Measurements from ENCODE around the gene ATG101.

Gene ATG101

DNA sequence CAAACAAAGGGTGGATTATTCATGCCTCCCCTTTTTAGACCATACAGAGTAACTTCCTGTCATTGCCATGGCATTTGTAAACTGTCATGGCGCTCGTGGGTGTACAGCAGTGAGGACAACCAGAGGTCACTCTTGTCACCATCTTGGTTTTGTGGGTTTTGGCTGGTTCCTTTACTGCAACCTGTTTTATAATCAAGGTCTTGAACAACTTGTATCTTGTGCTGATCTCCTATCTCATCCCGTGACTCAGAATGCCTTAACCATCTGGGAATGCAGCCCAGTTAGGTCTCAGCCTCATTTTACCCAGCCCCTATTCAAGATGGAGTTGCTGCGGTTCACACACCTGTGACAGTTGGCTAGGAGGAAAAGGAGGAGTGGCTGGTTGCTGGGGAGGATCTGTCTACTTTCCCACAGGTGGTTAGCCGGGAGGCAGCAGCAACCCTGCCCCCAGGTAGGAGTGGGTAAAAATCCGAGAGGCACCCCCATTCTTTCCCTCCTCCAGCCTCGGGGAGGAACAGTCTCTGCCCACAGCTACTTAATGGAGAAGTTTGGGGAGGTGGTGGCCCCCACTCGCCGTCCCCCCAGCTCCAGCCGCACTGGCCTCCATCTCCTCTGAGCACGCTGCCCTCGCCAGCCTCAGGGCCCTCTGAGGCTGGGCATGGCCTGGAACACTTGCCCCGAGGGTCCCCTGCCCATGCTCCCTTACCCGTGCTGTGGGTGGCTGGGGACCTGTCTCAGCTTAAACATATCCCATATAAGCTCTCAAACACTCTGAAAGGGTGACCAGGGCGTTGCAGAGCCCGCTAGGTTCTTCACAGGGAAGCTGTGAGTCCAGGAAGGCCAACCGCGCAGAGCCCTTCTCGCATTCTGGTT, 51.4 kb downstream of the ATG101 start:
- Histone ChIP-seq H3K4me3 (ENCODE audit: extremely low read depth, insufficient read depth, low read length, poor library complexity, severe bottlenecking) (no peak overlapping the region), H3K9me3 (ENCODE audit: control insufficient read depth, low read length) (no peaks in the 10 kb centered on the region), H3K36me3 (ENCODE audit: control insufficient read depth, insufficient read depth, low read length) (no peaks in the 10 kb centered on the region), H3K27ac (ENCODE audit: low read depth, low read length, severe bottlenecking) (no peak overlapping the region), H3K4me1 (ENCODE audit: control insufficient read depth, insufficient read depth, low read length, poor library complexity, severe bottlenecking) (peaks cover 5% of the 10 kb centered on the region)
- WGBS, 2 experiments (ENCODE audit: insufficient coverage in 2 of 2) = 92% methylated on average over 15 of the region's 19 CpGs

DNA sequence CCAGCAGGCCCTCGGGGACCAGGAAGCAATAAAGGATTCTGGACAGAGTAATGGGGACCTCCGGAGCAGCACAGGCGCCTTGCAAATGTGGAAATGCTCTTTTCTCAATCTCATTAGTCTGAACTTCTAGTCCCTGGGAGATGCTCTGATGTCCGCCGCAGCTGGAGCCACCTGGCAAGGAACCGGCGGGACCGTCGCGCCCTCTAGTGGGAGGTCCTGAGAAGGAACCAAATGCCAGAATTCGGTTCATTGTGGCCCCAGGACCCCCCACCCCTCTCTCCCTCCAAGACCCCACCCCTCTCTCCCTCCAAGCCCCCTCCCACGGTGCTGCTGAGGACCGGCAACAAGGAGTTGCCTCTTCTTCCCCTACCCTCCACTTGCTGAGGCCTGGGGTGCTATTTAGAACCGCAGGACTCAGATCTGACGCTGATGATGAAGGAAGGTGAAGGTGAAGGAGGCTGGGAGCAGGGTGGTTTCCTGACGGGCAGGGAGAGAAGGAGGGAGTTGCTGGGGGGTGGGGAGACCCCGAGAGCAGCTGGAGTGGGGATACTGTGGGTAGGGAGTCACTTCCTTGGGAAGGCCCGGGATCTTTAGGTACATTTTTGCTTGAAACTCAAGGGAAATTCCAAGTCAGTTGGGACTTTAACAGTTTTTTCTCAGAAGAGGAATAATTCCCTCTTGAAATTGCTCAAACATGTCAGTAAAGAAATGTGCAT, 52.2 kb downstream of the ATG101 start:
- Histone ChIP-seq H3K36me3 (ENCODE audit: control insufficient read depth, insufficient read depth, low read length) (no peaks in the 10 kb centered on the region), H3K27ac (ENCODE audit: low read depth, low read length, severe bottlenecking) (no peak overlapping the region), H3K9me3 (ENCODE audit: control insufficient read depth, low read length) (no peaks in the 10 kb centered on the region), H3K4me3 (ENCODE audit: extremely low read depth, insufficient read depth, low read length, poor library complexity, severe bottlenecking) (no peak overlapping the region), H3K4me1 (ENCODE audit: control insufficient read depth, insufficient read depth, low read length, poor library complexity, severe bottlenecking) (peaks cover 11% of the 10 kb centered on the region)
- WGBS, 2 experiments (ENCODE audit: insufficient coverage in 2 of 2) = 24 to 36% methylated on average over 9 to 15 of the region's 18 CpGs

DNA sequence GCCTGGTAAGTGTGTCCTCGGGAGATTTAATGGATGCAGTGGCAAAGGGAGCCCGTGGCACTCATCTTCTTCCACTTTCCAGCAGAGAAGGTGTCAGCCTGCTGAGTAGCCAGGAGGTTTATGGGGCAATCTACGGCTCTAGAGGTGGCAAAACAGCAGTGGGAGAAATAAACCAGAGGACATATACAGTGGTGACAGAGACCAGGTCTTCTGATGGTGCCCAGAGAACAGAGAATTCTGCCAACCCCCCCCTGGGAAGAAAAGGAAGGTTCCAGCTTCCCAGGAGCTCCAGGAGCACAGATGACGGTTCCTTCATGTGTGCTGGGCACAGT, 52.7 kb downstream of the ATG101 start:
- no peak overlapping the region for H3K27ac ChIP-seq (ENCODE audit: low read depth, low read length, severe bottlenecking)
- 62 to 67% methylated on average over 2 to 3 of the region's 4 CpGs for whole genome bisulfite sequencing, 2 experiments (ENCODE audit: insufficient coverage in 2 of 2)

DNA sequence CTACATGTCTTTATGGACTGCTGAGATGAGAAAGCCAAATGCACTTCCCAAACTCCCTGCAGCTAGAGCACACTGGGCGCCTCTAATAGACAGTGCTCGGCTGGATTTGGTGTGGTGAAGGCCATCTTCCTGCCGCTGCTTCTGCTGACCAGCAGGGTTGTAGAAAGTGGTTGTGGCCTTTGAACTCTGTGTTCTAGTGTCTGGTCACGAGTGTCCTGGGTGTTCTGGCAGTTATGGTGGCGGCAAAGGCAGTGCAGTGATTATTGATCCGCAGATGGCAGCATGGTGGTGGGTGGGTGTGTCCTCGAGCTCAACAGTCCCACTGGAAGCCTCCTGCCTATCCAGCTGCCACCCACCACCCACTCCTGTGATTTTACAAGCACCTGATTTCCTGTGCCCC, 53.1 kb downstream of the ATG101 start:
- H3K27ac ChIP-seq (ENCODE audit: low read depth, low read length, severe bottlenecking) = no peak overlapping the region
- 86 to 97% methylated on average over 4 of the region's 7 CpGs for WGBS, 2 experiments (ENCODE audit: insufficient coverage in 2 of 2)
- no peaks in the 10 kb centered on the region for H3K9me3 ChIP-seq (ENCODE audit: control insufficient read depth, low read length)
- H3K4me3 ChIP-seq (ENCODE audit: extremely low read depth, insufficient read depth, low read length, poor library complexity, severe bottlenecking) = no peak overlapping the region
- H3K4me1 ChIP-seq (ENCODE audit: control insufficient read depth, insufficient read depth, low read length, poor library complexity, severe bottlenecking) = peaks cover 11% of the 10 kb centered on the region
- no peaks in the 10 kb centered on the region for H3K36me3 ChIP-seq (ENCODE audit: control insufficient read depth, insufficient read depth, low read length)

More for the DNA sequence above, 52.7 kb downstream of the ATG101 start:
- peaks cover 11% of the 10 kb centered on the region for H3K4me1 ChIP-seq (ENCODE audit: control insufficient read depth, insufficient read depth, low read length, poor library complexity, severe bottlenecking)
- no peaks in the 10 kb centered on the region for H3K36me3 ChIP-seq (ENCODE audit: control insufficient read depth, insufficient read depth, low read length)
- no peaks in the 10 kb centered on the region for H3K9me3 ChIP-seq (ENCODE audit: control insufficient read depth, low read length)
- no peak overlapping the region for H3K4me3 ChIP-seq (ENCODE audit: extremely low read depth, insufficient read depth, low read length, poor library complexity, severe bottlenecking)

DNA sequence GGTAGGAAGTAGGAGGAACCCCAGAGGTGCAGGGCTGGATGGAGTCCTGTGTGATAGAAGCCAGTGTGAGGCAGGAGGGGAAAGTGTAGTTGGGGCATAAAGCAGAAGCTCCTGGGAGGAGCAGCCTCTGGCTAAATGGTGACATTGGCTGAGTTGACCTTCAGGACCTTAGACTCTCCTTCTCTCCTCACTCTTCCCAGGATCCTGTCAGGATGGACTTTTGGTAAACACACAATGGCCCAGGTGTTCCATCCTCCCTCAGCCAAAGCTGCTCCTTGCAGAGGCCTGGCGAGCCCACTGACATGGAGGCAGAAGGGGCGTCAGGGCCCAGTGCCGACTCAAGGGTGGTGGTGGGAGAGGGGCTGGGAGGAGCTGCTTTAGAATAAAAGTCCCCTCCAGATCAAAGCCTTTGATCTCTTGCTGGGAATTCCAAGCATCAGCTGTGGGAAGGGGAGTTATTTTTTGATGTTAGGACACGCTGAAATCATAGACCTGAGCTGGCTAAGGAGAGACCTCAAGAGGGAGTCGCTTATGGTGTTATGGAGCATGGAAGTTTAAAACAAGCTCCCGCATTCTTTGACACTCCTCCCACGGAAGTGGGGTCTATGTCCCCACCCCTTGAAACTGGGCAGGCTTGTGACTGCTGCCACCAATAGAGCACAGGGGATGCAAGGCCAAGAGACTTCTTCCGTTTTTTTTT, 53.9 kb downstream of the ATG101 start:
- WGBS, 2 experiments (ENCODE audit: insufficient coverage in 2 of 2) = 50 to 56% methylated on average over 5 of the region's 8 CpGs
- Histone ChIP-seq H3K36me3 (ENCODE audit: control insufficient read depth, insufficient read depth, low read length) (no peaks in the 10 kb centered on the region), H3K27ac (ENCODE audit: low read depth, low read length, severe bottlenecking) (no peak overlapping the region), H3K4me1 (ENCODE audit: control insufficient read depth, insufficient read depth, low read length, poor library complexity, severe bottlenecking) (peaks cover 11% of the 10 kb centered on the region), H3K9me3 (ENCODE audit: control insufficient read depth, low read length) (no peaks in the 10 kb centered on the region), H3K4me3 (ENCODE audit: extremely low read depth, insufficient read depth, low read length, poor library complexity, severe bottlenecking) (no peak overlapping the region)

DNA sequence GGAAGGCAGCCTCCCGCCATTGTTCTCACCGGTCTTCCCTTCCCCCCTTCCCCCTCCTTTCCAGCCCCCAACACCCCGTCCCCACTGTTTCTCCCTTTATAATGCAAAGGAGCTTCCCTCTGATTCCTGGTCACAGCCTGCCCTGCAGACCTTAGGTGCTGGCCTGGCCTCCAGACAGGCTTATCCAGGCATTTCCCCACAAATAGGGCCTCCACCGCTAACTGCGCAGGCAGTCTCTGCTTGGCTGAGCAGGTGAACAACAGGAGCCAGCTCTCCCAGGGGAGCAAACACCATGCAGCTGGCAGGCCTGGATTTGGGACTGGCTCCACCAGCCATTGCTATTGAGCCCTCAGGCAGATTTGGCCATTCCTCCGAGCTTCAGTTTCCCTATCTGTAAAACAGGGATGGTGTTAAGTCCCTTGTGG, 55.7 kb downstream of the ATG101 start:
- H3K36me3 ChIP-seq (ENCODE audit: control insufficient read depth, insufficient read depth, low read length) = no peaks in the 10 kb centered on the region
- H3K9me3 ChIP-seq (ENCODE audit: control insufficient read depth, low read length) = no peaks in the 10 kb centered on the region
- H3K27ac ChIP-seq (ENCODE audit: low read depth, low read length, severe bottlenecking) = no peak overlapping the region
- 42% methylated on average over 4 of the region's 6 CpGs; no CpG with 5 or more reads in 1 of the 2 experiments for WGBS, 2 experiments (ENCODE audit: insufficient coverage in 2 of 2)
- H3K4me3 ChIP-seq (ENCODE audit: extremely low read depth, insufficient read depth, low read length, poor library complexity, severe bottlenecking) = no peak overlapping the region
- peaks cover 11% of the 10 kb centered on the region for H3K4me1 ChIP-seq (ENCODE audit: control insufficient read depth, insufficient read depth, low read length, poor library complexity, severe bottlenecking)

DNA sequence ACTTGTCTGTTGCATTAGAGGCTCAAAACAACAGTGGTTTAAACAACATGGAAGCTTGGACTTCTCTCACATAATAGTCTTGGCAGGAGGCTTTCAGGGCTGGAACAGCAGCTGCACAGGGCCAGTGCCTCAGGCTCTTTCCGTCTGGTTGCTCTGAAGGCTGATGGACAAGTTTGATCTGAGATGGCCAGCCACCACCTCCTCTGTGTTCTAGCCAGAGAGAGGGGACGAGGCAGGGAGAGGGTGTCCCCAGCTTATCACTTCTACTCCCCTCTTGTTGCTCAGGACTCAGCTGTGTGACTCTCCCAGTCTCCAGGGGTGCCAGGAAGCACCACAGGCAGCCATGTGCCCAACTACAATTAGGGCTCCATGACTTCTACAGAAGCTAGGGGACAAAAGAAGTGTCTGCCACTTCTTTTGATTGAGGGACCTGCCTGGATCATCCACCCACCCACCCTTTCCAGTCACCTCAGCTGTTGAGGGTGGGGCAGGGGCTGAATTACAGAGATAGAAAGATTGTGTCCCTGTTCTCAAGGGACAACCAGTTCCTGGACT, 56.3 kb downstream of the ATG101 start:
- Histone ChIP-seq H3K4me3 (ENCODE audit: extremely low read depth, insufficient read depth, low read length, poor library complexity, severe bottlenecking) (no peak overlapping the region), H3K27ac (ENCODE audit: low read depth, low read length, severe bottlenecking) (peak overlapping the region; percentile 72), H3K36me3 (ENCODE audit: control insufficient read depth, insufficient read depth, low read length) (no peaks in the 10 kb centered on the region), H3K9me3 (ENCODE audit: control insufficient read depth, low read length) (no peaks in the 10 kb centered on the region), H3K4me1 (ENCODE audit: control insufficient read depth, insufficient read depth, low read length, poor library complexity, severe bottlenecking) (peaks cover 11% of the 10 kb centered on the region)
- WGBS, 2 experiments (ENCODE audit: insufficient coverage in 2 of 2) = 100% methylated on average over 1 of the region's 2 CpGs

Measured in mesodermal cell (in vitro differentiated cells).